IMR-90 (cell line): Measurements from ENCODE around the gene PTGR3. TPM values are rescaled to one million over a fixed set of nuclear protein-coding genes. Genes with fewer than 3 reads are reported as not detected.
A peak's percentile ranks its signal among the peaks of the same experiment; 100 is the strongest.

ENCODE experiments used
- ATAC-seq: fragments of 200-7000 bp; cut with Tn5 transposase; 2 replicates; pipeline ENCODE4 v1.9.1; 2020; ENCODE audit warnings: low read depth, mild to moderate bottlenecking, moderate library complexity
- BruUV-seq: library from RNA; stranded (reverse); fragments of 400-500 nt; replicated peaks from 2 replicates; lab custom pipeline; 2021; lab: Mats Ljungman, UMichigan
- CTCF ChIA-PET: fragments of 300-600 bp; formaldehyde crosslinking; extraction: SDS; loops from one replicate; lab custom pipeline; 2021; ENCODE audit warnings: antibody characterized with exemption; lab: Yijun Ruan, JAX
- POLR2A ChIA-PET: fragments of 300-600 bp; sonication (Branson Sonifier 250); formaldehyde crosslinking; loops from one replicate; lab custom pipeline; 2022; ENCODE audit warnings: antibody characterized with exemption; ENCODE audit not compliant: unreplicated experiment; lab: Charles Lee
- DNase-seq: peaks from one replicate; pipeline ENCODE4 v3.0.0; 2013
- H2AFZ ChIP-seq: replicated peaks from 2 replicates; pipeline ENCODE3; 2013; ENCODE audit warnings: low read length, mild to moderate bottlenecking; ENCODE audit not compliant: poor library complexity
- H2AK5ac ChIP-seq: 2 replicates; pipeline ENCODE4 v1.6.1; 2013; ENCODE audit warnings: low read depth, low read length, inconsistent platforms
- H2AK9ac ChIP-seq: replicated peaks from 2 replicates; pipeline ENCODE3; 2013; ENCODE audit warnings: mild to moderate bottlenecking, low read depth, low read length, moderate library complexity; ENCODE audit not compliant: poor library complexity
- H2BK120ac ChIP-seq: 2 replicates; pipeline ENCODE4 v1.6.1; 2013; ENCODE audit warnings: low read depth, low read length, inconsistent platforms
- H2BK15ac ChIP-seq: 3 replicates; pipeline ENCODE4 v1.6.1; 2013; ENCODE audit warnings: low read depth, low read length, inconsistent platforms
- H2BK20ac ChIP-seq: 2 replicates; pipeline ENCODE4 v1.6.1; 2013; ENCODE audit warnings: low read depth, mild to moderate bottlenecking, inconsistent platforms, low read length, moderate library complexity
- H2BK5ac ChIP-seq: 2 replicates; pipeline ENCODE4 v1.6.1; 2013; ENCODE audit warnings: mild to moderate bottlenecking, low read depth, low read length, inconsistent platforms; ENCODE audit not compliant: poor library complexity, severe bottlenecking
- H3K14ac ChIP-seq: replicated peaks from 2 replicates; pipeline ENCODE4 v1.6.1; 2013; ENCODE audit warnings: low read depth, low read length, inconsistent platforms
- H3K18ac ChIP-seq: 2 replicates; pipeline ENCODE4 v1.6.1; 2013; ENCODE audit warnings: low read depth, low read length, control low read depth
- H3K23ac ChIP-seq: 2 replicates; pipeline ENCODE4 v1.6.1; 2013; ENCODE audit warnings: low read depth, low read length, inconsistent platforms
- H3K27ac ChIP-seq: 2 replicates; pipeline ENCODE4 v1.5.1; 2013; ENCODE audit warnings: mild to moderate bottlenecking, control low read depth, low read length; ENCODE audit not compliant: insufficient read depth
- H3K27me3 ChIP-seq: 2 replicates; pipeline ENCODE4 v1.6.1; 2013; ENCODE audit warnings: low read length; ENCODE audit not compliant: control insufficient read depth, insufficient read depth
- H3K36me3 ChIP-seq: 2 replicates; pipeline ENCODE4 v1.6.1; 2013; ENCODE audit warnings: low read length, mixed read lengths; ENCODE audit not compliant: control insufficient read depth, insufficient read depth
- H3K4ac ChIP-seq: 2 replicates; pipeline ENCODE4 v1.6.1; 2013; ENCODE audit warnings: low read depth, low read length, inconsistent platforms
- H3K4me1 ChIP-seq: 2 replicates; pipeline ENCODE4 v1.6.1; 2013; ENCODE audit warnings: low read length, mixed read lengths; ENCODE audit not compliant: control insufficient read depth, insufficient read depth
- H3K4me2 ChIP-seq: 2 replicates; pipeline ENCODE4 v1.6.1; 2013; ENCODE audit warnings: low read depth, mild to moderate bottlenecking, control low read depth, low read length, moderate library complexity
- H3K4me3 ChIP-seq: 2 replicates; pipeline ENCODE4 v1.5.1; 2013; ENCODE audit warnings: low read depth, mild to moderate bottlenecking, control low read depth, low read length, moderate library complexity; ENCODE audit not compliant: insufficient read depth
- H3K56ac ChIP-seq: 2 replicates; pipeline ENCODE4 v1.6.1; 2013; ENCODE audit warnings: low read length, inconsistent platforms; ENCODE audit not compliant: insufficient read depth; ENCODE audit errors: extremely low read depth
- H3K79me1 ChIP-seq, 2 experiments: 2 replicates each; pipeline ENCODE4 v1.6.1; 2013; ENCODE audit warnings: low read length in 2 of 2, inconsistent platforms in 1 of 2, low read depth in 1 of 2
- H3K9ac ChIP-seq: 2 replicates; pipeline ENCODE4 v1.6.1; 2013; ENCODE audit warnings: low read depth, low read length, control low read depth
- H3K9me1 ChIP-seq: 2 replicates; pipeline ENCODE4 v1.6.1; 2013; ENCODE audit warnings: low read length, inconsistent platforms; ENCODE audit not compliant: insufficient read depth
- H3K9me3 ChIP-seq: 2 replicates; pipeline ENCODE4 v1.6.1; 2013; ENCODE audit warnings: low read length; ENCODE audit not compliant: control insufficient read depth, insufficient read depth
- H4K20me1 ChIP-seq: 2 replicates; pipeline ENCODE4 v1.6.1; 2013; ENCODE audit warnings: low read length, inconsistent platforms; ENCODE audit not compliant: insufficient read depth
- H4K5ac ChIP-seq: 2 replicates; pipeline ENCODE4 v1.6.1; 2013; ENCODE audit warnings: mild to moderate bottlenecking, low read depth, low read length, control low read depth
- H4K8ac ChIP-seq, 2 experiments: 2 replicates each; pipeline ENCODE4 v1.6.1; 2013; ENCODE audit warnings: low read depth in 2 of 2, low read length in 2 of 2, control low read depth in 1 of 2, inconsistent platforms in 1 of 2
- H4K91ac ChIP-seq: 2 replicates; pipeline ENCODE4 v1.6.1; 2013; ENCODE audit warnings: low read depth, low read length, inconsistent platforms; ENCODE audit not compliant: insufficient read depth
- CEBPB ChIP-seq: IDR thresholded peaks from 2 replicates; pipeline ENCODE4 v1.6.1; 2012; ENCODE audit warnings: low read depth, low read length, improper control_type of control experiment
- CHD1 ChIP-seq: IDR thresholded peaks from 2 replicates; pipeline ENCODE4 v1.6.1; 2012; ENCODE audit warnings: low read depth, low read length, improper control_type of control experiment
- FOS ChIP-seq: fragments of 150-350 bp; IDR thresholded peaks from 2 replicates; pipeline ENCODE4 v1.6.1; 2016; ENCODE audit warnings: low read depth, low read length
- MAFK ChIP-seq: IDR thresholded peaks from 2 replicates; pipeline ENCODE4 v1.6.1; 2012; ENCODE audit warnings: low read depth, low read length, improper control_type of control experiment
- NFE2L2 ChIP-seq: fragments of 150-350 bp; IDR thresholded peaks from 2 replicates; pipeline ENCODE4 v1.6.1; 2016; ENCODE audit warnings: low read depth, mild to moderate bottlenecking, low read length
- POLR2A ChIP-seq: IDR thresholded peaks from 2 replicates; pipeline ENCODE4 v1.6.1; 2012; ENCODE audit warnings: mild to moderate bottlenecking, low read depth, low read length
- RAD21 ChIP-seq: IDR thresholded peaks from 2 replicates; pipeline ENCODE4 v1.6.1; 2012; ENCODE audit warnings: low read length, improper control_type of control experiment
- RCOR1 ChIP-seq: IDR thresholded peaks from 2 replicates; pipeline ENCODE4 v1.6.1; 2012; ENCODE audit warnings: mild to moderate bottlenecking, low read length, improper control_type of control experiment; ENCODE audit not compliant: insufficient replicate concordance
- RFX5 ChIP-seq: IDR thresholded peaks from 2 replicates; pipeline ENCODE4 v1.8.0; 2012; ENCODE audit warnings: low read depth, mild to moderate bottlenecking, low read length, moderate library complexity
- SMC3 ChIP-seq: fragments of 150-350 bp; IDR thresholded peaks from 2 replicates; pipeline ENCODE4 v1.6.1; 2016; ENCODE audit warnings: low read depth, mild to moderate bottlenecking, antibody characterized with exemption, low read length, moderate library complexity
- WGBS, 2 experiments: methylation state at CpG; one replicate each; pipeline versions ENCODE4 v1.1.5 to v1.1.7; 2013; ENCODE audit warnings: missing lambda C conversion rate in 2 of 2; ENCODE audit not compliant: insufficient read length in 1 of 2; ENCODE audit errors: extremely low coverage in 2 of 2; 5-methylcytosine and 5-hydroxymethylcytosine counted together
- dilution Hi-C: fragments of 300-500 bp; cut with HindIII; formaldehyde crosslinking; loops from one replicate; pipeline ENCODE4 v1.14.3; 2018; ENCODE audit warnings: low sequenced_read_pairs; ENCODE audit not compliant: unreplicated experiment
- in situ Hi-C: fragments of 300-500 bp; cut with MboI; formaldehyde crosslinking; loops from 3 replicates; pipeline ENCODE4 v1.14.3; 2019; ENCODE audit warnings: low sequenced_read_pairs, inconsistent platforms, mixed read lengths
- intact Hi-C: fragments of 100-400 bp; cut with micrococcal nuclease; formaldehyde crosslinking; loops from 2 replicates; pipeline ENCODE4 v1.10.0; 2022
- polyA plus RNA-seq, 3 experiments: library from polyadenylated mRNA; depleted of rRNA; stranded (reverse); fragments of >200 nt; gene quantifications; 2 replicates each; pipeline ENCODE4 v1.2.3, GENCODE V29; 2012; ENCODE audit warnings: low replicate concordance in 1 of 3
- total RNA-seq: library from RNA; depleted of rRNA; stranded (reverse); fragments of >200 nt; gene quantifications from 2 replicates; pipeline ENCODE4 v1.2.3, GENCODE V29; 2012
- TF ChIP-seq, protein P1 (sequence below): conservative IDR thresholded peaks from 2 replicates; pipeline ENCODE4 v1.5.1; 2012; ENCODE audit warnings: mild to moderate bottlenecking, low read depth, low read length, improper control_type of control experiment

Gene PTGR3
- total and polyA plus RNA-seq, 2 of the 4 experiments (the other 2 are of a cell fraction), result 16.1 to 26.4 TPM

GRCh38 chr18:75204732-75205513, 4.0 kb downstream of the PTGR3 start:
- peak overlapping the region; percentile 90 for H3K4ac ChIP-seq
- CTCF ChIA-PET, result no interaction called here
- H3K9me1 ChIP-seq, result peaks cover 5% of the 10 kb centered on the region
- in situ Hi-C loops (loop anchor here (5.0 to 25.0 kb wide), 2 partner anchors 277 to 1157 kb away; no protein-coding TSS in a partner anchor), dilution Hi-C loops (no loop called here), intact Hi-C loops (loop anchor here (5.0 to 10.0 kb wide), 5 partner anchors 260 to 1142 kb away; no protein-coding TSS in a partner anchor)
- peak overlapping the region; percentile 77 for H4K5ac ChIP-seq
- H3K79me1 ChIP-seq, result peaks cover 15 to 47% of the 10 kb centered on the region in 2 experiments
- H4K91ac ChIP-seq, result peak overlapping the region; percentile 74
- no peaks in the 10 kb centered on the region for H3K27me3 ChIP-seq
- POLR2A ChIA-PET, result no interaction called here
- H3K9ac ChIP-seq, result peak overlapping the region; percentile 94
- H2AK5ac ChIP-seq, result peak overlapping the region; percentile 46
- H3K4me1 ChIP-seq, result peaks cover 7% of the 10 kb centered on the region
- no TSS peak for BruUV-seq
- H3K4me2 ChIP-seq, result peak overlapping the region; percentile 98
- peak; percentile 0; the same call in 1 of the 2 replicates for ATAC-seq
- H2BK20ac ChIP-seq, result 0 out of 2 replicates have a peak overlapping the region, but pooled peaks have one; percentile 10
- TF ChIP-seq RAD21 (no peak), FOS (no peak), CEBPB (no peak), SMC3 (no peak), RFX5 (no peak), CHD1 (no peak), NFE2L2 (no peak), MAFK (no peak), RCOR1 (no peak), POLR2A (no peak)
- TF ChIP-seq, protein P1, sequence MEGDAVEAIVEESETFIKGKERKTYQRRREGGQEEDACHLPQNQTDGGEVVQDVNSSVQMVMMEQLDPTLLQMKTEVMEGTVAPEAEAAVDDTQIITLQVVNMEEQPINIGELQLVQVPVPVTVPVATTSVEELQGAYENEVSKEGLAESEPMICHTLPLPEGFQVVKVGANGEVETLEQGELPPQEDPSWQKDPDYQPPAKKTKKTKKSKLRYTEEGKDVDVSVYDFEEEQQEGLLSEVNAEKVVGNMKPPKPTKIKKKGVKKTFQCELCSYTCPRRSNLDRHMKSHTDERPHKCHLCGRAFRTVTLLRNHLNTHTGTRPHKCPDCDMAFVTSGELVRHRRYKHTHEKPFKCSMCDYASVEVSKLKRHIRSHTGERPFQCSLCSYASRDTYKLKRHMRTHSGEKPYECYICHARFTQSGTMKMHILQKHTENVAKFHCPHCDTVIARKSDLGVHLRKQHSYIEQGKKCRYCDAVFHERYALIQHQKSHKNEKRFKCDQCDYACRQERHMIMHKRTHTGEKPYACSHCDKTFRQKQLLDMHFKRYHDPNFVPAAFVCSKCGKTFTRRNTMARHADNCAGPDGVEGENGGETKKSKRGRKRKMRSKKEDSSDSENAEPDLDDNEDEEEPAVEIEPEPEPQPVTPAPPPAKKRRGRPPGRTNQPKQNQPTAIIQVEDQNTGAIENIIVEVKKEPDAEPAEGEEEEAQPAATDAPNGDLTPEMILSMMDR, result no peak
- DNase-seq, result peak; percentile 23
- peaks cover 14% of the 10 kb centered on the region for H3K36me3 ChIP-seq
- H3K14ac ChIP-seq, result peak overlapping the region; percentile 64
- peak overlapping the region; percentile 42; the same call in 1 of the 2 replicates for H3K56ac ChIP-seq
- H3K23ac ChIP-seq, result peak overlapping the region; percentile 95
- H2AFZ ChIP-seq, result peak overlapping the region; percentile 87
- WGBS, 2 experiments, result 0% methylated on average over 24 of the region's 75 CpGs; no CpG with 5 or more reads in 1 of the 2 experiments
- no peaks in the 10 kb centered on the region for H3K9me3 ChIP-seq
- H4K8ac ChIP-seq, result peak overlapping the region; percentile 59 to 68
- H2BK5ac ChIP-seq, result peak overlapping the region; percentile 69
- H3K4me3 ChIP-seq, result peak overlapping the region; percentile 66
- H4K20me1 ChIP-seq, result no peaks in the 10 kb centered on the region; the same call in none of the 2 replicates
- peak overlapping the region; percentile 97 for H3K27ac ChIP-seq
- no peak overlapping the region for H2AK9ac ChIP-seq
- H2BK120ac ChIP-seq, result peak overlapping the region; percentile 81
- no peak overlapping the region; the same call in 2 of the 3 replicates for H2BK15ac ChIP-seq
- H3K18ac ChIP-seq, result peak overlapping the region; percentile 87
